Ramos (cell line): ENCODE measurements around the gene NFX1.

ENCODE experiments used
- in situ Hi-C: fragments of 300-500 bp; cut with MboI; formaldehyde crosslinking; loops from one replicate; pipeline ENCODE4 v1.14.3; 2022; ENCODE audit warnings: low sequenced_read_pairs; ENCODE audit not compliant: unreplicated experiment

The NFX1 gene

GRCh38 chr9:33290247-33291030 is at the start of gene NFX1:
Gene NFX1, plus strand, starts transcription at chr9:33290516. Its CDS starts 57 bp downstream, at chr9:33290573.
- in situ Hi-C loops = no loop called here

- in situ Hi-C loops = loop anchor here (25.0 kb wide), 1 partner anchor 854 kb away; the partner anchor contains the start of gene ACO1
Observed at GRCh38 chr9:33241298-33241697, 49.0 kb upstream of the NFX1 start.

GRCh38 chr9:33242609-33243134 is 47.6 kb upstream of the NFX1 start:
- in situ Hi-C loops = loop anchor here (25.0 kb wide), 1 partner anchor 855 kb away; the partner anchor contains the start of gene ACO1

- in situ Hi-C loops = loop anchor here (25.0 kb wide), 1 partner anchor 857 kb away; the partner anchor contains the start of gene ACO1
Observed at GRCh38 chr9:33244137-33244784, 46.1 kb upstream of the NFX1 start.

GRCh38 chr9:33245341-33245740 is 45.0 kb upstream of the NFX1 start:
- in situ Hi-C loops = loop anchor here (25.0 kb wide), 1 partner anchor 858 kb away; the partner anchor contains the start of gene ACO1

GRCh38 chr9:33246269-33246860 is 44.0 kb upstream of the NFX1 start:
- in situ Hi-C loops = loop anchor here (25.0 kb wide), 1 partner anchor 859 kb away; the partner anchor contains the start of gene ACO1

- in situ Hi-C loops = loop anchor here (25.0 kb wide), 1 partner anchor 861 kb away; the partner anchor contains the start of gene ACO1
Observed at GRCh38 chr9:33248606-33249005, 41.7 kb upstream of the NFX1 start.

- in situ Hi-C loops = loop anchor here (25.0 kb wide), 1 partner anchor 862 kb away; the partner anchor contains the start of gene ACO1
Observed at GRCh38 chr9:33249087-33249658, 41.1 kb upstream of the NFX1 start.

- in situ Hi-C loops = loop anchor here (25.0 kb wide), 1 partner anchor 863 kb away; the partner anchor contains the start of gene ACO1
Observed at GRCh38 chr9:33249983-33250382, 40.3 kb upstream of the NFX1 start.

- in situ Hi-C loops = no loop called here
Observed at GRCh38 chr9:33250458-33250995, 39.8 kb upstream of the NFX1 start.

GRCh38 chr9:33254211-33254610 is 36.1 kb upstream of the NFX1 start:
- in situ Hi-C loops = no loop called here

- in situ Hi-C loops = no loop called here
Observed at GRCh38 chr9:33255014-33255413, 35.3 kb upstream of the NFX1 start.

- in situ Hi-C loops = no loop called here
Observed at GRCh38 chr9:33255471-33255870, 34.8 kb upstream of the NFX1 start.

GRCh38 chr9:33256236-33256635 is 34.1 kb upstream of the NFX1 start:
- in situ Hi-C loops = no loop called here

- in situ Hi-C loops = no loop called here
Observed at GRCh38 chr9:33257276-33257675, 33.0 kb upstream of the NFX1 start.

GRCh38 chr9:33260372-33260771 is 29.9 kb upstream of the NFX1 start:
- in situ Hi-C loops = no loop called here

GRCh38 chr9:33263131-33264002 is 26.9 kb upstream of the NFX1 start:
- in situ Hi-C loops = no loop called here

- in situ Hi-C loops = no loop called here
Observed at GRCh38 chr9:33264003-33264472, 26.3 kb upstream of the NFX1 start.
